Endodermal cell (in vitro differentiated cells): ENCODE measurements around the gene ZC3H14. TPM values are rescaled to one million over a fixed set of nuclear protein-coding genes. Genes with fewer than 3 reads are reported as not detected.

Source experiments
- DNase-seq: peaks from one replicate; pipeline ENCODE4 v3.0.0-alpha.2; 2017
- H3K27ac ChIP-seq: 2 replicates; pipeline ENCODE4 v1.5.1; 2013; ENCODE audit warnings: mild to moderate bottlenecking, low read depth, low read length, moderate library complexity
- H3K27me3 ChIP-seq: 2 replicates; pipeline ENCODE4 v1.6.1; 2013; ENCODE audit warnings: mild to moderate bottlenecking, low read length, moderate library complexity; ENCODE audit not compliant: insufficient read depth, control insufficient read depth, poor library complexity, severe bottlenecking
- H3K36me3 ChIP-seq: 2 replicates; pipeline ENCODE4 v1.7.0; 2013; ENCODE audit warnings: mild to moderate bottlenecking, low read length, moderate library complexity; ENCODE audit not compliant: control insufficient read depth, insufficient read depth
- H3K4me1 ChIP-seq: one replicate; pipeline ENCODE4 v1.7.0; 2013; ENCODE audit warnings: low read length; ENCODE audit not compliant: control insufficient read depth, insufficient read depth
- H3K4me3 ChIP-seq: 2 replicates; pipeline ENCODE4 v1.5.1; 2013; ENCODE audit warnings: mild to moderate bottlenecking, low read length, moderate library complexity
- H3K9ac ChIP-seq: 2 replicates; pipeline ENCODE4 v1.6.1; 2013; ENCODE audit warnings: mild to moderate bottlenecking, low read length, moderate library complexity; ENCODE audit not compliant: poor library complexity, severe bottlenecking; ENCODE audit errors: extremely low read depth
- H3K9me3 ChIP-seq: 2 replicates; pipeline ENCODE4 v1.6.1; 2013; ENCODE audit warnings: mild to moderate bottlenecking, low read length, moderate library complexity; ENCODE audit not compliant: control insufficient read depth
- H3K27ac Mint-ChIP-seq: 2 replicates; pipeline ENCODE4 v1.8.0; 2020; ENCODE audit warnings: mixed read lengths
- H3K27me3 Mint-ChIP-seq: 2 replicates; pipeline ENCODE4 v1.8.0; 2021; ENCODE audit warnings: mild to moderate bottlenecking, mixed read lengths; ENCODE audit not compliant: insufficient read depth
- H3K36me3 Mint-ChIP-seq: 2 replicates; pipeline ENCODE4 v1.8.0; 2020; ENCODE audit warnings: low read depth, mixed read lengths
- H3K4me1 Mint-ChIP-seq: 2 replicates; pipeline ENCODE4 v1.8.0; 2020; ENCODE audit warnings: mixed read lengths
- H3K4me3 Mint-ChIP-seq: 2 replicates; pipeline ENCODE4 v1.8.0; 2020; ENCODE audit warnings: mild to moderate bottlenecking, moderate library complexity, mixed read lengths
- H3K9me3 Mint-ChIP-seq: 2 replicates; pipeline ENCODE4 v1.8.0; 2020; ENCODE audit warnings: mild to moderate bottlenecking, mixed read lengths
- CTCF ChIP-seq: fragments of 200-600 bp; sonication (generic); conservative IDR thresholded peaks from 2 replicates; pipeline ENCODE4 v1.5.0; 2021; ENCODE audit warnings: antibody characterized with exemption, mild to moderate bottlenecking
- WGBS, 2 experiments: methylation state at CpG; one replicate each; pipeline versions ENCODE4 v1.1.5 to v1.1.7; 2013; ENCODE audit warnings: missing lambda C conversion rate in 2 of 2, mixed read lengths in 1 of 2; ENCODE audit not compliant: insufficient coverage in 1 of 2, insufficient read length in 1 of 2; 5-methylcytosine and 5-hydroxymethylcytosine counted together
- total RNA-seq, 2 donors: library from RNA; stranded (reverse); fragmentation: NEBNext Ultra II Directional in 1 of 2; extraction: Animal tissue kit (Norgen Biotek cat#: 25700) in 1 of 2; gene quantifications; 2 replicates in 1 of 2; 3 replicates in 1 of 2; pipeline ENCODE4 v1.2.1, GENCODE V29; 2021

ZC3H14 gene
- total RNA-seq, 2 donors from 2014 or later = 111 to 142 TPM

GRCh38 chr14:88516861-88517357 lies 45.9 kb upstream of the ZC3H14 start:
- no peak for TF ChIP-seq CTCF
- Mint-ChIP-seq H3K4me3 (no peak overlapping the region), H3K9me3 (no peaks in the 10 kb centered on the region), H3K27ac (no peak overlapping the region), H3K4me1 (no peaks in the 10 kb centered on the region), H3K27me3 (no peaks in the 10 kb centered on the region), H3K36me3 (peaks cover 20% of the 10 kb centered on the region)
- H3K9me3 ChIP-seq = no peaks in the 10 kb centered on the region
- no peaks in the 10 kb centered on the region for H3K4me1 ChIP-seq
- peaks cover 48% of the 10 kb centered on the region for H3K36me3 ChIP-seq
- H3K27me3 ChIP-seq = no peaks in the 10 kb centered on the region
- no peak for DNase-seq
- 78 to 80% methylated on average over 6 to 7 of the region's 7 CpGs for WGBS, 2 experiments
- peak overlapping the region; percentile 8 for H3K27ac ChIP-seq
- H3K9ac ChIP-seq = no peak overlapping the region
- H3K4me3 ChIP-seq = no peak overlapping the region

GRCh38 chr14:88518592-88519512 lies 44.0 kb upstream of the ZC3H14 start:
- Histone ChIP-seq H3K9ac (no peak overlapping the region), H3K36me3 (peaks cover 29% of the 10 kb centered on the region), H3K4me1 (no peaks in the 10 kb centered on the region), H3K27me3 (no peaks in the 10 kb centered on the region), H3K9me3 (no peaks in the 10 kb centered on the region), H3K27ac (no peak overlapping the region), H3K4me3 (no peak overlapping the region)
- no peaks in the 10 kb centered on the region for H3K4me1 Mint-ChIP-seq
- TF ChIP-seq CTCF = no peak
- WGBS, 2 experiments = 98 to 100% methylated on average over 1 to 5 of the region's 5 CpGs
- no peak overlapping the region for H3K4me3 Mint-ChIP-seq
- DNase-seq = no peak
- H3K36me3 Mint-ChIP-seq = peaks cover 15% of the 10 kb centered on the region
- H3K27ac Mint-ChIP-seq = no peak overlapping the region
- H3K27me3 Mint-ChIP-seq = no peaks in the 10 kb centered on the region
- H3K9me3 Mint-ChIP-seq = no peaks in the 10 kb centered on the region

DNA sequence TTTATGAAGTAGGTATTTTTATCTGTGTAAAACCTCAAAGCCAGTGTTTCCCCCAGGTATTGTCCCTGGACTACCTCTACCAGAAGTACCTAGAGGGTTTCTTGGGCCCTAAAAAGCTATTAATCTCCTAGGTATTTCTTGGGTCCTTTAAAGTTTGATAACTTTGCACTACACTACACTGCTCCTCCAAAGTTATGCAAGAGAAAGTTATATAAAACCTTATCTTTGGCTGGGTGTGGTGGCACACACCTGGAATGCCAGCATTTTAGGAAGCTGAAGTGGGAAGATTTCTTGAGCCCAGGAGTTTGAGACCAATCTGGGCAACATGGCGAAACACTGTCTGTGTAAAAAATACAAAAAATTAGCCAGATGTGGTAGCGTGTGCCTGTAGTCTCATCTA lies 42.9 kb upstream of the ZC3H14 start:
- H3K9me3 Mint-ChIP-seq = no peaks in the 10 kb centered on the region
- H3K27me3 Mint-ChIP-seq = no peaks in the 10 kb centered on the region
- H3K27ac Mint-ChIP-seq = no peak overlapping the region
- Histone ChIP-seq H3K27me3 (no peaks in the 10 kb centered on the region), H3K9me3 (no peaks in the 10 kb centered on the region), H3K4me3 (no peak overlapping the region), H3K4me1 (no peaks in the 10 kb centered on the region), H3K36me3 (peaks cover 18% of the 10 kb centered on the region), H3K9ac (no peak overlapping the region), H3K27ac (no peak overlapping the region)
- WGBS, 2 experiments = 96 to 100% methylated on average over 2 of the region's 2 CpGs
- no peak for TF ChIP-seq CTCF
- H3K4me1 Mint-ChIP-seq = no peaks in the 10 kb centered on the region
- H3K36me3 Mint-ChIP-seq = peaks cover 10% of the 10 kb centered on the region
- no peak overlapping the region for H3K4me3 Mint-ChIP-seq
- no peak for DNase-seq
